GM21423 (cell line): ENCODE data around the gene LAMC3.
"Not testable (repeated sequence)": the region's sequence is repeated elsewhere in the genome, so short reads cannot be mapped to it uniquely, and the experiment has no call there.

ENCODE experiments used
- ATAC-seq: cut with Tn5 transposase; IDR thresholded peaks from one replicate; pipeline ENCODE4 v1.9.1; 2021; ENCODE audit warnings: mild to moderate bottlenecking, moderate library complexity; ENCODE audit not compliant: unreplicated experiment

Gene LAMC3

DNA sequence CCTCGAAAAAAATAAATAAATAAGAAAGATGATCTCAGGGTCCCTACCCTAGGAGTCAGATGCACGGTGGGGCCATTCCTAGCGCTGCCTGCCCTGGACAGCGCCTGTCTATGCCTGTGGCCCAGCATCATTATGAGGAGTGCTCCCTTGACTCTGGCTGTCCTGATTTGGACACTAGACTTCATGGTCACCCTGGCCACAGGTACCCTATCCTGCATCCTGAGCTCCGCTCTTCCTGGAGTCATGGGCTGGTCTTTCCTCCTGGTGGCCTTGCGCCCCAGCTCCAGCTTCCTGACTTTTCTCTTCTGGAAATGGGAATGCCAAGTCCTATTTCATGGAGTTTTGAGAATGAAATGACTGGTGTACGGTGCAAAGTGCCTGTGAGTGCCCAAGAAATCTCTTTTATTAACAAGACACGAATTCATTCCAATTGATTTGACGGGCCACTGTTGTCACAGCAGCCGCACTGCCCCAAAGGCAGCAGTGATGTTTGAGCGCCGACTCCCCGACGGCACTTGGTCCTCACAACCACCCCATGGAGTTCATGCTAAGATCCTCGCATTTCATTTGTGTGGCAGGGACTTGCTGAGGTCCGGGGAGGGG lies 86.8 kb downstream of the LAMC3 start:
- no peak for ATAC-seq

DNA sequence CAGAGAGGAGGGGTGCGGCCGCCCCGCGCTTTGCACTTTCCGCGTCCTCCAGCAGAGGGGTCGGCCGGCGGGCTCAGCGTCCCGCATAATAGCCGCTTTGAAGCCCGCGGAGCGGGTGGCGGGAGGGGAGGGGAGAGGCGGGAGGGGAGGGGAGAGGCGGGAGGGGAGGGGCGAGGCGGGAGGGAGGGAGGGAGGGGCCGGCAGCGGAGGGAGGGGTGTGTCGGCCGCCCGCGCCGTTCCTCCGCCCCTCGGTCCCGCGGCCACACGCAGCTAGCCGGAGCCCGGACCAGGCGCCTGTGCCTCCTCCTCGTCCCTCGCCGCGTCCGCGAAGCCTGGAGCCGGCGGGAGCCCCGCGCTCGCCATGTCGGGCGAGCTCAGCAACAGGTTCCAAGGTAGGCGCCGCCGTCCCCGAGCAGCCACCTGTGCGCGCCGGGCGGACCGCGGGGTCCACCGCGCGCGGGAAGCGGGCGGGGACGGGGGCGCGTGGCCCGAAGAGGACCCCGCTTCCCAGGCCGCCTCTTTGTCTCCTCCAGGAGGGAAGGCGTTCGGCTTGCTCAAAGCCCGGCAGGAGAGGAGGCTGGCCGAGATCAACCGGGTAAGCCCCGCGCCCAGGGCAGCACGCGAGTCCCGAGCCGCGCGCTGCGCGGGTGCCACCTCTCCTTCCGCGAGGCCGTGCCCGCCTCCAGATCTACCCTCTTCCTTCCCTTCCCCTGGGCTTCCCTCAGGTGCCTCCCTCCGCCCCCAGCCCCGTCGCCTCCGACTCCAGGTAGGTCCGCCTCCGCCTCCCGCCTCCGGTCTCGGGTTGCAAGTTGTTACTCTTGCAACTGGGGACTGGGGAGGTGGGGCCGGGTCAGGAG lies 87.5 kb downstream of the LAMC3 start, which contains the start of gene AIF1L:
Gene AIF1L (plus strand): TSS at position 263 of the 857 bp plus-strand sequence. CDS start 99 bp downstream, at position 362.
- no peak for ATAC-seq

DNA sequence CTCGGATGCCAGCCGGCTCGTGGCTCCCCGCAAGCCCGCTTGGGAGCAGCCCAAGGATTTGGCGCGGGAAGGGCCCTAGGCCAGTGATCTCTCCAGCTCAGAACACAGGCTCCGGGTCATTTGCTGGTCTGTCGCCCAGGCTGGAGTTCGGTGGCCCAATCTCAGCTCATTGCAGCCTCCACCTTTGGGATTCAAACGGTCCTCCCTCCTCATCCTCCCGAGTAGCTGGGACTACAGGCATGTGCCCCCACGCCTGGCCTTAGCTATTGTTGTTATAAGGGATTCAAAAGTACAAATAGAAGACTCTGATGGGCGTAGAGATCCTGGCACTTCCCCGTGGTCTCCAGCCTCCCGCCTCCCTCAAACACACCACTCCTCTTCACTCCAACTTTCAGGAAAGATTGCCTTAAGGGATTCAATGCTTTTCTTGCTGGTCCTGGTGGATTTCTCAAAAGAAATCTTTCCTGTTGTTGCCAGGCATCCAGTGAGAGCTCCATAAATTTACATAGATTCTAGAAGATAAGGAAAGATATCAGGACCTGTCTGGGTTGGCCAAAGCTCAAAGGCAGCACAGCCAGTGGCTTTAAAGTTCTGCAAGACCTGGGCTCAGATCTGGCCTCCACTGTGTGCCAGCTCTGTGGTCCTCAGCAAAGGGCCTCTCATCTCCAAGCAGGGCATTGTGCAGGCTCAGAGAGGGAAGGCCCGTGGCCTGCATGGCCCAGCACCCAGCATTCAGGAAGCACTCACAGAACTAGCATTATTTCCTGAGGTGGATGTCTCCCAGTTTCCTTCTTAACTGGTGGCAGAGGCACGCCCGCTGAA lies 88.4 kb downstream of the LAMC3 start:
- no peak for ATAC-seq

DNA sequence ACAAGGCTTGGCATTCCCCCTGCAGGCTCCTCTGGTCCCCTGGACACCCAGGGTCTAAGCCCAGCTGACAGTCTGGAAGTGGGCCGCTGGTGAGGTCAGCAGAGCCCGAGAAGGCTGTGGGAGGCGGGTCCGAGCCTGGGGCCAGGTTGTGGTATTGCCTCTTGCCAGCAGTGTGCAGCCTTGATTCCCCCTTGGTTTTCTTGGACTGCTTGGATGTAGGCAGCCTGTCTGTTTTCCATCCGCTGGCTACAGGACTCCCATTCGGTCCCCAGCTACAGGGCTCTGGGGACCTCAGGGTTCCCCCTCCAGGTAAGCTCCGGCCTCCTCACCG lies 88.9 kb downstream of the LAMC3 start:
- no peak for ATAC-seq

DNA sequence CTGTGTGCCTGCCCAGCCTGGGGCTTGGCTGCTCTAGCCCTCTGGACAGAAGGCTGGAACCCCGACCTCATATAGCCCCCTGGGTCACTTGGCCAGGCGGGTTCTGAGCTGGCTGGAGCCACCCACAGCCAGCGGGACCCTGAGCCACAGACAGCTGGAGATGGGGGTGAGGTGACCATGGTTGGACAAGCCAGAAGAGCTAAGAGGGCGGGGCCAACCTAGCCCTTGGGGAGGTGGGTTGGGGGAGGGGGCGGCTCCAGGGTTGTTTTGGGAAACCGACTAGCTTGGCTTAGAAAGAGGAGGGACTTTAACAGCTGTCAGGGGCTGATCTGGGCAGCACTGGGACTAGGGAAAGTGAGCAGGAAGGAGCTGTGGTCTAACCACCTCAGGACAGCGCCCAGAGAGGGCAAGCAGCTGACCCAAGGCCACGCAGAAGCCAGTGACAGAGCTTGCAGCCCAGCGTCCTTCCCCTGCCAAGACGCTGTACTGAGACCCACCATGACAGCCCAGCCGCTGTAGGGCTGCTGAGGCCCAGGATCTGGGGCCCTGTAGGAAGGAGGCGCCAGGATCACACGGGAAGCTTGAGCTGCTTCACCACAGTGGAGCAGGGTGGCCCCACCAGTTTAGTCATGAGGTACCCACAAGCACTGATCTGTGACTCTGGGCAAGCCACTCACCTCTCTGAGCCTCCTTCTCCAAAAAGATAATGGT lies 89.6 kb downstream of the LAMC3 start:
- ATAC-seq, result no peak

DNA sequence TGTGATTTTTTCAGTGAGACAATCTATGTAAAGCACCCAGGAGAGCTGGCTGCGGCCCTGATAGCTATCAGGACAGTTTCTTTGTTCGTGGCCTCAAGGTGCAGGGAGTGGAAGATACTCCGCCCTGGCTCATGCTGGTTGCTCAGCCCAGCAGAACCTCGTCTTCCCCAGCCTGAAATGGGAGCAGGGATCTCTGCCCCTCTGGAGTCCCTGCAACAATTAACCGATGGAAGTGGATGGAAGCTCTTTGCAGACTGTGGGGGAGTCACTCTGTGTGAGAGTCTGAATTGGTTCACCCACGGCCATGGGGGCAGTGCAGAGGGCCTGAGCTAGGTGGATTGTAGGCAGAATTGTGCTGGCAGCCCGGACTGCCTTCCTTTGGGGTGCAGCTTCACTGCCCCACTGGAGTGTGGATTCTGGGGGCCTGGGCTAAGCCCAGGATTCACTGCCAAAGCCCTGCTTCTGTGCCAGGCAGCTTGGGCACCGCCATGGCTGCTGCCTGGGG lies 90.2 kb downstream of the LAMC3 start:
- no peak for ATAC-seq

DNA sequence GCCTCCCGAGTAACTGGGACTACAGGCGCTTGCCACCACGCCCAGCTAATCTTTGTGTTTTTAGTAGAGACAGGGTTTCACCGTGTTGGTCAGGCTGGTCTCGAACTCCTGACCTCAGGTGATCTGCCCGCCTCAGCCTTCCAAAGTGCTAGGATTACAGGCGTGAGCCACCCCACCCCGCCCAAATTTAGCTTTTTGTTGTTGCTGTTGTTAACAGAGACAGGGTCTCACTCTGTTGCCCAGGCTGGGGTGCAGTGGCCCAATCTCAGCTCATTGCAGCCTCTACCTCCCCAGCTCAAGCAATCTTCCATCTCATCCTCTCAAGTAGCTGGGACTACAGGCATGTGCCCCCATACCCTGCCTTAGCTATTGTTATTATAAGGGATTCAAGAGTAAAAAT lies 90.9 kb downstream of the LAMC3 start:
- not testable (repeated sequence) for ATAC-seq

DNA sequence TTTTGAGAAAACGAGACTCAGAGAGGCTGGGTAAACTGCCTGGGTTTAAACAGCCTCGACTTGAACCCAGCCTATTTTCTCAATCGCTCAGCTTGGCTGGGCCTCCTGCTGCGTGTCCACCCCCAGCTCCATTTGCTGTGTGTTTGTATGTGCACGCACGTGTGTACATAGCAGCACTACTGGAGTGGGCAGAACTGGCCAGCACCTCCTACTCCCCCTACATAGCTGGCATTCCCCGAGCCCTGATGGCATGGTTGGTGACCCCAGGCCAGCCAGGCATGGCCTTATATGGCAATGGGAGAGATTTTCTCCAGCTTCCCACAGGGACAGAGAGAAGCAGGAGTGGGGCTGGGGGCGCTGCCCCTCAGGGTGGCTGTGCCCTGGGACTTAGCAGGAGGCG lies 91.5 kb downstream of the LAMC3 start:
- no peak for ATAC-seq

DNA sequence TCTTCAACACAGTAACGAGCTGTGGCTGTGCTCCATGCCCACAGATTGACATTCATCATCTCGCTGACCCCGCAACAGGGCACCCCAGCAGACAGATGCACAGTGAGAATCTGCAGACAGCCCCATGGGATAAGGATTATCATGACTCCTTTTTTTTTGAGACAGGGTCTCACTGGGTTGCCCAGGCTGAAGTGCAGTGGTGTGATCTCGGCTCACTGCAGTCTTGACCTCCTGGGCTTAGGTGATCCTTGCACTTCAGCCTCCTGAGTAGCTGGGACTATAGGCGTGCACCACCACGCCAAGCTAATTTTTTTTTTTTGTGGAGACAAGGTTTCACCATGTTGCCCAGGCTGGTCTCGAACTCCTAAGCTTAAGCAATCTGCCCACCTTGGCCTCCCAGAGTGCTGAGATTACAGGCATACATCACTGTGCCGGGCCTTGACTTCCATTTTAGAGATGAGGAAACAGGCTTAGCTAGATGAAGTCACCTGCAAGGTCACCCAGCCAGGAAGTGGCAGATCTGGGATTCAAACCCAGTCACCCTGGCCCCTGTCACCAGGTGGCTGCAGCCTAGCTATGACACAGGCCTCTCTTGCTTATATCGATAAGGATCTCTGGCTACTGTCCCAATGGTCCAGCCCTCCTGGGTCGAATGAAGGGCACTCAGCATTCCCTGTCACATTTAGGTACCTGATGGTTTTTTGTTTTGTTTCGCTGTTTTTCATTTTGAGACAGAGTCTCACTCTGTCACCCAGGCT lies 92.4 kb downstream of the LAMC3 start:
- ATAC-seq, result no peak

DNA sequence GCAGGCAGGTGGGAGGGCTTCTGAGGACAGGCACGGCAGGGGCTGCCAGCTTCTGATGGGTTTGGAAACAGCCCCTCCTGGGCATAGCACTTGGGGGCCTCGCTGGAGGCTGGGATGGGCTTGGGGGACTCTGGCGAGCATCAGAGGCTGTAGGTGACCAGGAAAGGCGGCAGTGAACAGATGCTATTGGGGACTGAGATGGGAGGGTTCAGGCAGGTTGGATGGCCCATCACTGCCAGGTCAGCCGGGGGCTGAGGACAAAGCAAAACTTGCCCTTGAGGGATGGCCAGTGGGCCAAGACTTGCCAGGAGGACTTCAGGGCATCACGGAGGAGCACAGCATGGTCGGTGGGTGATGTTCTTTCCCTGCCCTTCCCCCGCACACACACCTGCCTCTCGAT lies 94.0 kb downstream of the LAMC3 start:
- ATAC-seq, result no peak

DNA sequence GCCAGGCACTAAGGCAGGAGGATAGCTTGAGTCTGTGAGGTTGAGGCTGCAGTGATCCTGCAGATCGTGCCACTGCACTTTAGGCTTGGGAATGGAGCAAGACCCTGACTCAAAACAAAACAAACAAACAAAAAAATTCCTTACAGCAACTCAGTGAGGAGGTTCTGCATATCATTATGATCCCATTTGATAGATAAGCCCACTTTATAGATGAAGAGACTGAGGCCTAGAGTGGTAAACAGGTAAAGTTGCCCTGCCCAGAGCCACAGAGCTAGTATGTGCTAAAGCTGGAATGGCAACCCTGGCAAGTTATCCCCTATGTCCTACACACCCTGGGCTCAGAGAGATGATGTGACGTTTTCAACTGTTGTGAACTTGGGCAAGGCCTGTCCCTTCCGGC lies 94.6 kb downstream of the LAMC3 start:
- no peak for ATAC-seq

DNA sequence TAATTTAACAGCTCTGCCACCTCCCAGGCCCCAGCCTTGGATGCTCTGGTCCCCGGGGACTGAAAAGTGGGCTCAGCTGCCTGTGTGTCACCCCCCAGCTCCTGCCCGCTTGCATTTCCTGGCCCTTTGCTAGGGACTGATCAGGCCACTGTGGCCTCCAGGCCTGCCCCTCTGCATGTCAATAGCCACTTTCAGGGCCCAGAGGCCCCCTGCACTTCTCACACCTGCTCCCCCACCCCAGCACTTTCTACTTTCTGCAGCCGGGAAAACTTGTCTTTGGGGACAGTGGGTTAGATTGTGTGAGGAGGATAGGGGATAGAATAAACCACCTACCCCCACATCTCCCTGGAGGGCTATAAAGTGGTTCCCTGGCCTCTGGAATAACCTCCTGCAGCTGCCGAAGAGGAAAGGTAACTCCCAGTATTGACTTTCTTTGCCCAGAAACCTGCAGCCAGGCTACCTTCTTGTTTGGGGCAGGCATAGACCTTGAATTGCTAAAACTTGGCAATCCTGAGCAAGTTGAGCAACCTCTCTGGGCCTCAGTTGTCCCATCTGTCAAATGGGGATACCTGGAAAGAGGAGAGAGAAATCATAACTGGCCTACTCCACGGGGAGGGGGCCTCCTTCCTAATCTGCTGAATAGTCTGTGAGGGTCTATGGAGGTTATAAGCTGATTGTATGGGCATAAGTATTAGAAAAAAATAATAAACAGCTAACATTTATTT lies 95.2 kb downstream of the LAMC3 start:
- no peak for ATAC-seq

DNA sequence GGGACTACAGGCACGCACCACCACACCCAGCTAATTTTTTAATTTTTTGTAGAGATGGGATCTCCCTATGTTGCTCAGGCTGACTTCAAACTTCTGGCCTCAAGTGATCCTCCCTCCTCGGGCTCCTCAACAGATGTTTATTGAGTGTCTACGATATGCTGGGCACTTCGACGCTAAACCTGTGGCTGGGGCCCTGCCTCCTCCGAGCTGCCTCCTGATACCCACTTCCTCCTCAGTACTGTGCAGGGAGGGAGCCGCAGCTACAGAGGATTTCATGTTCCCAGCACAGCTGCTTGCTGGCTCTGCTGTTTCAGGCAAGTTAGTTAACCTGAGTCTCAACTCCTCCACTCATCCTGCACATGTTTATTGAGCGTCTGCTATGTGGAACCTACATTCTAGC lies 97.0 kb downstream of the LAMC3 start:
- no peak for ATAC-seq

DNA sequence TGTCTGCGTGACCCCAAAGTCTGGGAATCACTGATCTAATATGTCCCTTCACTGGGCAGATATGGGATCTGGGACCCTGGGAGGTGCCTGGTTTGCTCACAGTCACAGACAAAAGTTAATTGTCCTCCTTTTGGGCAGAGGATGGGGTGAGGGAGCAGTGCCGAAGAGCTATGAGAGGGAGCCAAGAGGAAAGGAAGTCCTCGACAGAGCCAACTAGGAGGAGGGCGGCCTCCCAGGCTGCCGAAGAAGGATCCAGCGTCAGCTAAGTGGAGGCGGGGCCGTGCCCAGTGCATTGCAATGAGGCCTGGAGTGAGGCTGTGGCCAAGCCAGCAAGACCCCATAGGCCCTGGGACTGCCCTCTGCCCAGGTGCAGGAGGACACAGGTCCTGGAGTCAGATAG lies 98.8 kb downstream of the LAMC3 start:
- ATAC-seq, result no peak

DNA sequence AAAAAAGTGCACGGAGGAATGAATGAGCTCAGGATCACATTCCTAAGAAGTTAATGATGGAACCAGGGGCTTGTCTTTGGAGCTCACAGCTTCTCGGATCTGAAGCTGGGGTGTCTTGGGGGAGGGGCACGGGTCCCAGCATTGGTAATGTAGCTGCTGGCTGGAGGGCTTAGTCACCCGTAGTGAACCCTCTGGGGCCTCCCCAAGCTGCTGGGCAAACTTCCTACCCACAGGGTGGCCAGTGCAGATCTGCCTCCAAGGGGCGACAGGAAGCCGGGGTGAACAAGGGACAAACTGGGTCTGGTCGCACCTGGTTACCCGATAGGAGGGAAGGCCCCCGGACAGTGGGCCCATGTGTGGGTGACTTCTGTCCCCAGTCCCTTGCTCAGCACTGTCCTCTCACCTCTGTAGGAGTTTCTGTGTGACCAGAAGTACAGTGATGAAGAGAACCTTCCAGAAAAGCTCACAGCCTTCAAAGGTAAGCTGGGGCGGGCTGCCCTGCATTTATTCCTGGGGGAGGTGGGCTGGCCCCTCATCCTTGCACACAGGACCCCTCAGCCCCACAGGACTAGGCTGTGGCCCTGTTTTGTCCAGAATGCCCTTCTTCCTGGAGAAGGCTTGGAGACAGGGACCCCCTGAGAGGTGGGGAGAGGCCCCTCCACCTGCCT lies 102.3 kb downstream of the LAMC3 start:
- ATAC-seq, result no peak

DNA sequence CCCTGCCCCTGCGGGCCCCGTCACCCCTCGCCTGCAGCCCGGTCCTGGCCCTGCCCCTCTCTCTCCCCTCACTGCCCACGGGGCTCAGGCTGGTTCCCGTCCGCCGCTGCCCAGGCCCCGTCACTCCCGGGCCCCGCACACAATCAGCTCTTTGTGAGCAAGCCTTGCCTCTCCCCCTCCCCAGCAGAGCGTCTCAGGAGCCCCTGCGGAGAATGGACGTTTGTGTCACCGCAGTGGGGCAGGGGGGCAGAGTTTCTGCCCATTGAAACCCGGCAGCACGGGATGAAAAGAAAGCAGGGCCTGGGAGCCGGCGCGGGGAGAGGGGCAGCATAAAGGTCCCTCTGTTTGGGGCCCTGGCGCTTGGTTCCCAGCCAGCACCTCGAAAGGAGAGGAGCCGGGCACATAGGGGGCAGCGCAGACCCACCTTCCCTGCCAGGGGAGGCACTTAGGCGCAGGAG lies 102.9 kb downstream of the LAMC3 start:
- no peak for ATAC-seq

DNA sequence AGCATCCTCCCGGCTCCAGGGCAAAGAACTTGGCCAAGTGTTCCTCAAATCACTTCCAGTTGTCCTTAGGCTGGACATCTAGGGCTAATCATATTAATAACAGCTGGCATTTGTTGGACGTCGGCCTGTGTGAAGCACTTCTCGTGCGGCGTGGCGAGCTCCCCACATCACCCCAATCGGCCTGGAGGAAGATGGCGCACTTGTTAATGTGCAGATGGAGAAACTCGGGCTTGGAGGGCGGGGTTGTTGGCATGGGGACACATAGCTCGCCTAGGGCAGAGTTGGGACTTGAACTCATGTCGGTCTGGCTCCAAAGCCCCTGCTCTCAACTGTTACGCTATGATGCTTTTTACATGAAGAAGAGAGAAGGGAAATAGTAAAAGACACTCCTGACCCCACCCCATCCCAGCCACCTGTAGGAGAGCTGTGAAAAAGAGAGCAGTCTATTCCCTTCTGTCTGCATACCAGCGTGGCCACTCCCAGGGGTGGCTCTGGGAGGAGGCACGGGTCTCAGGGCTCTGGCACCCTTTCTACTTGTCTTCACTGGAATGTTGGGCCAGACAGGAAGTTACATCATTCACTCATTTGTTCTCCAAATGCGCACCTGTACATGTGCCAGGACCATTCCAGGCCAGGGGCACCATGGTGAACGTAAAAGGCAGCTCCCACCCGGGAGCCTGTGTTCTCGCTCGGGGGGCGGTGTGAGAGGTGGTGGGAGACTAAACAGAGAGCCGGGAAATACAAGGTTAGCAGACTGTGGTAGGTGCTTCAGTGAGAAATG lies 103.6 kb downstream of the LAMC3 start:
- no peak for ATAC-seq

DNA sequence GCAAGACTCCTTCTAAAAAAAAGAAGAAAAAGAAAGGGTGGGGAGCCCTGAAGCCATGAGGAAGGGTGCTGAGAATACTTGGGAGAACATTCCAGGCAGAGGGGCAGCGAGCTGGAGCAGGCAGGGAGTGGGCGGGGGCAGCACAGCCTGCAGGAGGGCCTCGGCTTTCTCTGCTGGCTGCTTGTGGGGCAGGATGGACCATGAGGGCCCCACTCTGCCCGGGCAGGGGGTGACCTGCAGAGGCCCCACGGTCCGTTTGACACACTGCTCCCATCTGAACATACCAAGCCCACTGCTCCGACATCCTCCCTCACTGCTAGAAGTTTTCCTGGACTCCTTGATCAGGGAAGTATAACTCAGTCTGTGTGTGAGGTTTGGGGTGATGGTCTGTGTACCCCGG lies 104.7 kb downstream of the LAMC3 start:
- ATAC-seq, result no peak
